HS-5 (cell line): Measurements from ENCODE around the gene TAX1BP3.
A peak's percentile ranks its signal among the peaks of the same experiment; 100 is the strongest.

Experiments
- DNase-seq: peaks from one replicate; pipeline ENCODE4 v3.0.0-alpha.2; 2012; ENCODE audit warnings: low read depth

Gene TAX1BP3

GRCh38 chr17:3657874-3658783, 10.2 kb downstream of the TAX1BP3 start:
- DNase-seq, result no peak

GRCh38 chr17:3657588-3657869, 10.8 kb downstream of the TAX1BP3 start:
- DNase-seq, result no peak

- no peak for DNase-seq
These were observed 11.4 kb downstream of the TAX1BP3 start for GRCh38 chr17:3656755-3657587.

- DNase-seq, result no peak
These were observed 12.0 kb downstream of the TAX1BP3 start for GRCh38 chr17:3656353-3656752.

- no peak for DNase-seq
These were observed 12.6 kb downstream of the TAX1BP3 start for GRCh38 chr17:3655766-3656165.

- DNase-seq, result no peak
These were observed 20.4 kb downstream of the TAX1BP3 start for GRCh38 chr17:3647769-3648555.

GRCh38 chr17:3647251-3647650, 21.1 kb downstream of the TAX1BP3 start:
- DNase-seq, result no peak

GRCh38 chr17:3645310-3645709, 23.1 kb downstream of the TAX1BP3 start:
- DNase-seq, result no peak

- no peak for DNase-seq
These were observed 24.5 kb downstream of the TAX1BP3 start for GRCh38 chr17:3643889-3644349.

- DNase-seq, result no peak
These were observed 26.5 kb downstream of the TAX1BP3 start for GRCh38 chr17:3641717-3642486.

- no peak for DNase-seq
These were observed 27.4 kb downstream of the TAX1BP3 start for GRCh38 chr17:3641014-3641413.

GRCh38 chr17:3639981-3640596, 28.3 kb downstream of the TAX1BP3 start:
- DNase-seq, result no peak

GRCh38 chr17:3636908-3637373, 31.4 kb downstream of the TAX1BP3 start:
- DNase-seq, result no peak

- DNase-seq, result peak; percentile 76
These were observed 32.0 kb downstream of the TAX1BP3 start, which contains the start of the genes CTNS and SHPK for GRCh38 chr17:3636154-3636907. Gene CTNS (plus strand): TSS chr17:3636760. CDS start chr17:3640207, 3,447 bp downstream. Gene SHPK (minus strand): TSS chr17:3636250. CDS start chr17:3636219, 31 bp downstream.

- no peak for DNase-seq
These were observed 32.8 kb downstream of the TAX1BP3 start for GRCh38 chr17:3635474-3636153.

GRCh38 chr17:3632287-3632686, 36.1 kb downstream of the TAX1BP3 start:
- DNase-seq, result no peak

- no peak for DNase-seq
These were observed 37.6 kb downstream of the TAX1BP3 start for GRCh38 chr17:3630781-3631180.

- no peak for DNase-seq
These were observed 40.6 kb downstream of the TAX1BP3 start for GRCh38 chr17:3627769-3628167.
